Peyer's patch (tissue), 4 donors: ENCODE measurements around the gene TEAD4.

ENCODE experiments used
- POLR2A ChIP-seq, 2 donors: fragments of 450-650 bp; IDR thresholded peaks; one replicate each; pipeline ENCODE4 v1.5.1; 2017; ENCODE audit warnings: antibody characterized with exemption in 2 of 2, mild to moderate bottlenecking in 2 of 2, moderate library complexity in 2 of 2
- TF ChIP-seq, protein P1 (sequence below), 6 experiments: fragments of 450-650 bp in 4 of 6; fragments of 200-600 bp in 2 of 6; sonication (generic) in 1 of 6; IDR thresholded peaks; one replicate each; pipeline ENCODE4 v1.5.1; 2017 to 2019; ENCODE audit warnings: antibody characterized with exemption in 6 of 6, mild to moderate bottlenecking in 3 of 6, moderate library complexity in 1 of 6

DNA sequence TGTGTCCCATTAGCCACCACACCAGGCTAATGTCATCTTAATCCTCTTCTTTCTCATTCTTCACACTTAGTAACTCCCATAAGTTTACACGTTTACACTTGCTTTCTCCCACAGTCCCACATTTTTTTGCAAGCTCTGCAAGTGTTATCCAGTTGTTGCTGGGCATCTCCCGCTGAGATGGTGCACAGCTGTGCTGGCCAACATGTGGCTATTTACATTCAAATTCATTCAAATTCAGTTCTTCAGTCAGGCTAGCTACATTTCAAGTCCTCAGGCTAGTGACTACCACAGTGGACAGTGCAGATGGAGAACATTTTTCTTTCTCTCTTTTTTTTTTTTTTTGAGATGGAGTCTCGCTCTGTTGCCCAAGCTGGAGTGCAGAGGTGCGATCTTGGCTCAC is 9.8 kb upstream of the TEAD4 start:
- TF ChIP-seq, protein P1, sequence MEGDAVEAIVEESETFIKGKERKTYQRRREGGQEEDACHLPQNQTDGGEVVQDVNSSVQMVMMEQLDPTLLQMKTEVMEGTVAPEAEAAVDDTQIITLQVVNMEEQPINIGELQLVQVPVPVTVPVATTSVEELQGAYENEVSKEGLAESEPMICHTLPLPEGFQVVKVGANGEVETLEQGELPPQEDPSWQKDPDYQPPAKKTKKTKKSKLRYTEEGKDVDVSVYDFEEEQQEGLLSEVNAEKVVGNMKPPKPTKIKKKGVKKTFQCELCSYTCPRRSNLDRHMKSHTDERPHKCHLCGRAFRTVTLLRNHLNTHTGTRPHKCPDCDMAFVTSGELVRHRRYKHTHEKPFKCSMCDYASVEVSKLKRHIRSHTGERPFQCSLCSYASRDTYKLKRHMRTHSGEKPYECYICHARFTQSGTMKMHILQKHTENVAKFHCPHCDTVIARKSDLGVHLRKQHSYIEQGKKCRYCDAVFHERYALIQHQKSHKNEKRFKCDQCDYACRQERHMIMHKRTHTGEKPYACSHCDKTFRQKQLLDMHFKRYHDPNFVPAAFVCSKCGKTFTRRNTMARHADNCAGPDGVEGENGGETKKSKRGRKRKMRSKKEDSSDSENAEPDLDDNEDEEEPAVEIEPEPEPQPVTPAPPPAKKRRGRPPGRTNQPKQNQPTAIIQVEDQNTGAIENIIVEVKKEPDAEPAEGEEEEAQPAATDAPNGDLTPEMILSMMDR (IDR thresholded peaks at IDR 0.05), result no peak
- no peak for TF ChIP-seq POLR2A (IDR thresholded peaks at IDR 0.05)
